ENCODE measurements around the gene LMTK3. TPM values are rescaled to one million over a fixed set of nuclear protein-coding genes. Genes with fewer than 3 reads are reported as not detected.
"Not testable (repeated sequence)": the region's sequence is repeated elsewhere in the genome, so short reads cannot be mapped to it uniquely, and the experiment has no call there.

The LMTK3 gene
- polyA plus RNA-seq, 1 of the 3 experiments (the other 2 are of a cell fraction): 3.2 TPM

GRCh38 chr19:48490981-48491792 is 20.4 kb downstream of the LMTK3 start:
- Histone ChIP-seq H3K27ac (ENCODE audit: low read depth in 2 of 2, low read length in 1 of 2) (no peak overlapping the region), H3K4me3 (ENCODE audit: low read depth in 2 of 2, low read length in 1 of 2) (no peak overlapping the region), H3K27me3 (ENCODE audit: insufficient read depth) (no peaks in the 10 kb centered on the region), H2AFZ (ENCODE audit: low read depth) (no peak overlapping the region), H3K9ac (no peak overlapping the region), H3F3A (replicated peaks; ENCODE audit: insufficient read depth) (peaks cover 39% of the 10 kb centered on the region), H4K20me1 (ENCODE audit: insufficient read depth) (no peaks in the 10 kb centered on the region), H3K9me2 (no peaks in the 10 kb centered on the region), H3K4me1 (ENCODE audit: control insufficient read depth in 1 of 2, insufficient read depth in 2 of 2, low read depth in 1 of 2, low read length in 1 of 2) (peaks cover 10 to 22% of the 10 kb centered on the region in 2 experiments; a peak in 3 of 4 replicates), H3K79me2 (ENCODE audit: insufficient read depth) (peaks cover 11% of the 10 kb centered on the region; the same call in 1 of the 2 replicates), H3K9me3 (no peaks in the 10 kb centered on the region), H3K4me2 (no peak overlapping the region), H3K36me3 (replicated peaks in 1 of 2; ENCODE audit: control insufficient read depth in 1 of 2, insufficient read depth in 2 of 2, low read length in 1 of 2) (peaks cover 0 to 11% of the 10 kb centered on the region in 2 experiments)
- POLR2A ChIA-PET: interaction anchor here (1.8 kb wide), 1 partner anchor 11 kb away, joined by 6 read pairs; no protein-coding TSS in a partner anchor
- CTCF ChIA-PET: interaction anchor here (0.9 to 15.9 kb wide), 12 partner anchors 8 to 246 kb away, joined by 3 to 230 read pairs (median 6); partner anchors contain the start of gene KDELR1
- peak; percentile 82 for DNase-seq
- TF ChIP-seq USF2 (IDR thresholded peaks at IDR 0.05; ENCODE audit: borderline replicate concordance, low read depth, low read length) (no peak), RXRA (IDR thresholded peaks at IDR 0.05; ENCODE audit: borderline replicate concordance, low read depth) (no peak), TCF12 (IDR thresholded peaks at IDR 0.05) (no peak), ZBTB33 (IDR thresholded peaks at IDR 0.05; ENCODE audit: borderline replicate concordance, low read depth) (no peak)
- 65% methylated on average over 38 of the region's 50 CpGs for WGBS (ENCODE audit: low lambda C conversion rate)

- Histone ChIP-seq H3K9me3 (no peaks in the 10 kb centered on the region), H2AFZ (ENCODE audit: low read depth) (no peak overlapping the region), H3K27ac (ENCODE audit: low read depth in 2 of 2, low read length in 1 of 2) (no peak overlapping the region), H3K4me3 (ENCODE audit: low read depth in 2 of 2, low read length in 1 of 2) (no peak overlapping the region), H3K79me2 (ENCODE audit: insufficient read depth) (peaks cover 7% of the 10 kb centered on the region; the same call in 1 of the 2 replicates), H3K9ac (no peak overlapping the region), H3K9me2 (no peaks in the 10 kb centered on the region), H4K20me1 (ENCODE audit: insufficient read depth) (no peaks in the 10 kb centered on the region), H3K4me2 (no peak overlapping the region), H3K27me3 (ENCODE audit: insufficient read depth) (no peaks in the 10 kb centered on the region), H3K36me3 (replicated peaks in 1 of 2; ENCODE audit: control insufficient read depth in 1 of 2, insufficient read depth in 2 of 2, low read length in 1 of 2) (no peaks in the 10 kb centered on the region), H3K4me1 (ENCODE audit: control insufficient read depth in 1 of 2, insufficient read depth in 2 of 2, low read depth in 1 of 2, low read length in 1 of 2) (peaks cover 10 to 22% of the 10 kb centered on the region in 2 experiments; a peak in 3 of 4 replicates), H3F3A (replicated peaks; ENCODE audit: insufficient read depth) (peaks cover 25% of the 10 kb centered on the region)
- peak; percentile 88 for DNase-seq
- 34% methylated on average over 18 of the region's 19 CpGs for WGBS (ENCODE audit: low lambda C conversion rate)
- ChIA-PET CTCF (interaction anchor here (0.5 to 15.9 kb wide), 46 partner anchors 9 to 244 kb away, joined by 3 to 230 read pairs (median 4); partner anchors contain the start of genes GRIN2D, GRWD1 and KDELR1), POLR2A (interaction anchor here (1.8 kb wide), 1 partner anchor 10 kb away, joined by 6 read pairs; no protein-coding TSS in a partner anchor)
- TF ChIP-seq SMC3 (IDR thresholded peaks at IDR 0.05; ENCODE audit: low read depth, low read length) (peak; percentile 80), TCF12 (IDR thresholded peaks at IDR 0.05) (no peak), NRF1 (IDR thresholded peaks at IDR 0.05; ENCODE audit: low read depth, low read length) (peak; percentile 12; the same call in 1 of the 2 replicates), EZH2phosphoT487 (IDR thresholded peaks at IDR 0.05; ENCODE audit: borderline replicate concordance, low read depth) (no peak), CHD2 (IDR thresholded peaks at IDR 0.05; ENCODE audit: low read length, partially characterized antibody) (peak; percentile 20), RAD21 (IDR thresholded peaks at IDR 0.05; ENCODE audit: low read length) (peak; percentile 68), CTCF (IDR thresholded peaks at IDR 0.05) (peak; percentile 87), RCOR1 (IDR thresholded peaks at IDR 0.05; ENCODE audit: low read length) (peak; percentile 63; the same call in 1 of the 2 replicates)
These were observed 21.9 kb downstream of the LMTK3 start for GRCh38 chr19:48489608-48490216.

GRCh38 chr19:48488478-48488877 is 23.2 kb downstream of the LMTK3 start:
- H3K4me3 ChIP-seq (ENCODE audit: low read depth in 2 of 2, low read length in 1 of 2); H3K36me3 ChIP-seq (replicated peaks in 1 of 2; ENCODE audit: control insufficient read depth in 1 of 2, insufficient read depth in 2 of 2, low read length in 1 of 2); H2AFZ ChIP-seq (ENCODE audit: low read depth); H3K27me3 ChIP-seq (ENCODE audit: insufficient read depth); DNase-seq; H3K9me3 ChIP-seq; H3K79me2 ChIP-seq (ENCODE audit: insufficient read depth); H4K20me1 ChIP-seq (ENCODE audit: insufficient read depth); POLR2A ChIA-PET; H3K9me2 ChIP-seq: not testable (repeated sequence)
- CTCF ChIA-PET: interaction anchor here (1.1 to 15.9 kb wide), 6 partner anchors 14 to 121 kb away, joined by 4 to 230 read pairs (median 7); no protein-coding TSS in a partner anchor
- peak overlapping the region; percentile 60; the same call in 1 of the 2 replicates for H3K4me2 ChIP-seq
- 69% methylated on average over 7 of the region's 7 CpGs for WGBS (ENCODE audit: low lambda C conversion rate)
- H3K9ac ChIP-seq: peak overlapping the region; percentile 36
- peak overlapping the region in 1 of 2 experiments; percentile 77; a peak in 2 of 4 replicates for H3K27ac ChIP-seq (ENCODE audit: low read depth in 2 of 2, low read length in 1 of 2)
- H3F3A ChIP-seq (replicated peaks; ENCODE audit: insufficient read depth): peaks cover 25% of the 10 kb centered on the region
- peaks cover 4 to 22% of the 10 kb centered on the region in 2 experiments; a peak in 3 of 4 replicates for H3K4me1 ChIP-seq (ENCODE audit: control insufficient read depth in 1 of 2, insufficient read depth in 2 of 2, low read depth in 1 of 2, low read length in 1 of 2)

All from SK-N-SH (cell line).